Measurements from ENCODE around the gene RGS16. TPM values are rescaled to one million over a fixed set of nuclear protein-coding genes. Genes with fewer than 3 reads are reported as not detected.

RGS16 gene
- total RNA-seq, 1 donor from 2014 or later, result 8.1 TPM

DNA sequence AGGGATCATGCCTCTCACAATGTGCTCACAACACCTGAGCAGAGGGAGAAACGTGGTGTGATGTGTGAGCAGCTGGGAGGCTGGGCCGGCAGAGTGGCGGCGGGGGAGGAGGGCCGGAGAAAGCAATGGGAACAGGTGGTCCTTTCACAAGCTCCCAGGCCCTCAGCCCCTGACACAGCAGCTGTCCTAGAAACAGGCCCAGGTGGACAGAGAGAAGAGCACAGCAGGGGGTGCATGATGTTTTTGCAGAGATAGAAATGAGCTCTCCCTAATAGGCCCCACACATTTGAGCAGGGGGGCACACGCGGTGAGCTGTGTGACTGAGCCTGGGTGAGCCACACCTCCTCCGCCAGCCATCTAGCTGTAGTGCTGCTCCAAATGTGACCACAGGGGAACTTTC is 7.6 kb upstream of the RGS16 start:
- Histone ChIP-seq H3K4me3 (no peak overlapping the region), H3K9me3 (no peaks in the 10 kb centered on the region), H3K27ac (no peak overlapping the region), H3K27me3 (no peaks in the 10 kb centered on the region), H3K36me3 (no peaks in the 10 kb centered on the region), H3K4me1 (peaks cover 17 to 22% of the 10 kb centered on the region in 2 donors)
- DNase-seq (ENCODE audit: low spot score in 2 of 2), result no peak
- intact Hi-C loops (cut with DNase I), result loop anchor here (10.0 kb wide), 2 partner anchors 703 to 1023 kb away; partner anchors contain the start of gene ARPC5
- TF ChIP-seq, protein P1, sequence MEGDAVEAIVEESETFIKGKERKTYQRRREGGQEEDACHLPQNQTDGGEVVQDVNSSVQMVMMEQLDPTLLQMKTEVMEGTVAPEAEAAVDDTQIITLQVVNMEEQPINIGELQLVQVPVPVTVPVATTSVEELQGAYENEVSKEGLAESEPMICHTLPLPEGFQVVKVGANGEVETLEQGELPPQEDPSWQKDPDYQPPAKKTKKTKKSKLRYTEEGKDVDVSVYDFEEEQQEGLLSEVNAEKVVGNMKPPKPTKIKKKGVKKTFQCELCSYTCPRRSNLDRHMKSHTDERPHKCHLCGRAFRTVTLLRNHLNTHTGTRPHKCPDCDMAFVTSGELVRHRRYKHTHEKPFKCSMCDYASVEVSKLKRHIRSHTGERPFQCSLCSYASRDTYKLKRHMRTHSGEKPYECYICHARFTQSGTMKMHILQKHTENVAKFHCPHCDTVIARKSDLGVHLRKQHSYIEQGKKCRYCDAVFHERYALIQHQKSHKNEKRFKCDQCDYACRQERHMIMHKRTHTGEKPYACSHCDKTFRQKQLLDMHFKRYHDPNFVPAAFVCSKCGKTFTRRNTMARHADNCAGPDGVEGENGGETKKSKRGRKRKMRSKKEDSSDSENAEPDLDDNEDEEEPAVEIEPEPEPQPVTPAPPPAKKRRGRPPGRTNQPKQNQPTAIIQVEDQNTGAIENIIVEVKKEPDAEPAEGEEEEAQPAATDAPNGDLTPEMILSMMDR (IDR thresholded peaks at IDR 0.05), result no peak

DNA sequence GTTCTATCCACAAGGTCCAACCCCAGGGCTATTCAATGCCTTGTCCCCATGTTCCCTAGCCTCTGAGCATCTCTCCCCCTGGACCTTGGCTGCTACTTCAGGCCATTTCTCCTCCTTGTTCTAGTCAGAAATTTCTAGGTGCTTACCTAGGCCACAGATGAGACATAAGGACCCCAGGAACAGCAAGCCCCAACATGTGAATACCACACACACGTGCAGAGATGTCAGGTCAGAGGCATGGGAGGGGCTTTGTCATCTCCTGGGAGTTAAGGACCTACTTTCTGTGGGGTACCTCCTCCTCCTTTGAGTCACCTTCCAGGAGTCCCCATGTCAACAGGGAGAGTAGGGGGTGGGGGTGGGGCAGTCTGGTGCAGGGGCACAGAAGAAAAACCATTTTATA is 7.1 kb upstream of the RGS16 start:
- no peaks in the 10 kb centered on the region for H3K36me3 ChIP-seq
- TF ChIP-seq, protein P1 (IDR thresholded peaks at IDR 0.05), result no peak
- DNase-seq (ENCODE audit: low spot score in 2 of 2), result no peak
- H3K4me3 ChIP-seq, result no peak overlapping the region
- no peak overlapping the region for H3K27ac ChIP-seq
- no peaks in the 10 kb centered on the region for H3K9me3 ChIP-seq
- intact Hi-C loops (cut with DNase I), result loop anchor here (10.0 kb wide), 2 partner anchors 703 to 1023 kb away; partner anchors contain the start of gene ARPC5
- H3K4me1 ChIP-seq, result peaks cover 12 to 17% of the 10 kb centered on the region in 2 donors
- no peaks in the 10 kb centered on the region for H3K27me3 ChIP-seq

DNA sequence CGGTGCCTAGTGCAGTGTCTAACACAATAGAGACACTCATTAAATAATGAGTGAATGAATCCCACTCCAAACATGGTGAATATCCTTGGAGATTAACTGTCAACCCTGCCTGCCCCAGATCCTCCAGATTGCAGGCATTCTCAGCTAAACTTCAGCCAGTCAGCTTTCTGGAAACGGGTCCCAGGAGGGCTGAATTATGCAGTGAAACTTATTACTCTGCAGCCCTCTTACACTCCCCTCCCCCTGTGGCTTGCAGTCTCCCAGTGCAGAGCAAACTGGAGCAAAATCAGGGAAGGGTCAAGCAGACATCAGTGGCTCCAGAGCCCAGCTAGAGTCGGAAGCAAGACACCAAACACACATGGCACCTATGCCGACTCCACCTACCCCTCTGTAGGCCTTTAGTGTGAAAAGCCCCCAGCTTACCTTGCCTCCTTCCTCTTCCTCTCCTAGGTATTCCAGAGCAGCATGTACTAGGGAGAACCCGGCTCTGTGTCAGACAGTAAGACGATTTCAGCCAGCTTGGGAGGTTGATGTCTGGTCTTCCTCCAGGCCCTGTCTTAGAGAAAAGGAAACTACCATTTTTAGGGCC is 6.5 kb upstream of the RGS16 start:
- no peaks in the 10 kb centered on the region for H3K9me3 ChIP-seq
- no peak overlapping the region for H3K27ac ChIP-seq
- no peak overlapping the region for H3K4me3 ChIP-seq
- peaks cover 6 to 11% of the 10 kb centered on the region in 2 donors for H3K4me1 ChIP-seq
- H3K36me3 ChIP-seq, result no peaks in the 10 kb centered on the region
- DNase-seq (ENCODE audit: low spot score in 2 of 2), result no peak
- intact Hi-C loops (cut with DNase I), result loop anchor here (10.0 kb wide), 2 partner anchors 704 to 1024 kb away; partner anchors contain the start of gene ARPC5
- H3K27me3 ChIP-seq, result no peaks in the 10 kb centered on the region
- TF ChIP-seq, protein P1 (IDR thresholded peaks at IDR 0.05), result no peak

DNA sequence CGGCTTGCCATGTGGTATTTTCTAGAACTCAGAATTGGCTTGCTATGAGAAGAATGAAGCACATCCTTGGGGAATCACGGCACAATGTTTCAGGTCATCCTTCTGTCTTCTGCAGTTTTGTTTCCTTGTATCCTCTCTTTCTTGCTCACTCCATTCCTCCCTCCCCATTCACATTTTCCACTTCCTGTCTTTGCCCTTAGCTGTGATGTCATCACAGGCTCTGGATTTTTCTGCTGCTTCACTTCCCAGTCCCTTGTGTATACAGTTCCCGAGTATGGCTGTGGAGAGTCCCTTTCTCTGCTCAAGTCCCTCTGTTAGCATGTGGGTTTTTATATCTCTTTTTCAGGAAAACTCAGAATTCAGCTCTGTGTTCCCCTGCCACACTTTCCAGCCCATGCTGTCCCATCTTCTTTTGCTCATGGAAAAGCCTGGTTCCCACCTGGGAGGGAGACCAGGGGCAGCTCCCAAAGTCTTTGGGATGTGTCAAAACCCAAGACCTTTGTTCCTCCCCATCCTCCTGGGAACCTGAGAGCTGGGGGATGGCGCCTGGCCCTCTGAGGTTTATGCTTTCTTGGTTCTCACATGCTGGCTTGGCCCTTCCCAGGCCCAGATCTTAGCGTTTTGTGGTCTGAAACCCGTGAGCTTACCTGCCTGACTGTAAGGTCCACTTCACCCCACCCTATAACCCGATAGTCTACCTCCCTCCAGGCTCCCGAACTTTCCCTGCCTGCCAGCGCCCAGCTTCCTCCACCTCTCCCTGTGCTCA is 4.8 kb upstream of the RGS16 start:
- TF ChIP-seq, protein P1 (IDR thresholded peaks at IDR 0.05), result no peak
- no peak overlapping the region for H3K4me3 ChIP-seq
- H3K4me1 ChIP-seq, result peaks cover under 1 to 6% of the 10 kb centered on the region in 2 donors
- no peaks in the 10 kb centered on the region for H3K27me3 ChIP-seq
- no peak for DNase-seq (ENCODE audit: low spot score in 2 of 2)
- H3K36me3 ChIP-seq, result no peaks in the 10 kb centered on the region
- no peak overlapping the region for H3K27ac ChIP-seq
- intact Hi-C loops (cut with DNase I), result no loop called here
- H3K9me3 ChIP-seq, result no peaks in the 10 kb centered on the region

DNA sequence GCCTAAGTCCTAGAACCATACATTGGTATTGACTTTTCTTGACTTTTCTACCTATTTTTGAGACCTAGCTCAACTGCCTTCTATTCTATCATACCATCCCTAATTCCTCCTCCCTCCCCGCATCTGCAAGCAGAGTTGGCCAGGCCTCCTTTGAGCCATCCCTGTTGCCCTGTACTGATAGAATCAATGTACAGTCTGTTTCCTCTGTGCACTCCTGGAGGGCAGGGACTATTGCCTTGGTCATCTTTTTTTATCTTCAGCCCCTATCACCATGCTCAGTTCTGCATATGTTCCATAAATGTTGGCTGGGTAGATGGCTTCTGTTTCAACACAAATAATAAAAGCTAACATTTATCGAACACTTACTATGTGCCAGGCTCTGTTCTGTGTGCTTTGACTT is 4.0 kb upstream of the RGS16 start:
- Histone ChIP-seq H3K9me3 (no peaks in the 10 kb centered on the region), H3K27ac (no peak overlapping the region), H3K36me3 (no peaks in the 10 kb centered on the region), H3K27me3 (no peaks in the 10 kb centered on the region), H3K4me1 (peaks cover 8 to 13% of the 10 kb centered on the region in 2 donors), H3K4me3 (no peak overlapping the region)
- intact Hi-C loops (cut with DNase I), result no loop called here
- TF ChIP-seq, protein P1 (IDR thresholded peaks at IDR 0.05), result no peak
- DNase-seq (ENCODE audit: low spot score in 2 of 2), result no peak
